ENCODE data around the gene DNMT3A.

DNA sequence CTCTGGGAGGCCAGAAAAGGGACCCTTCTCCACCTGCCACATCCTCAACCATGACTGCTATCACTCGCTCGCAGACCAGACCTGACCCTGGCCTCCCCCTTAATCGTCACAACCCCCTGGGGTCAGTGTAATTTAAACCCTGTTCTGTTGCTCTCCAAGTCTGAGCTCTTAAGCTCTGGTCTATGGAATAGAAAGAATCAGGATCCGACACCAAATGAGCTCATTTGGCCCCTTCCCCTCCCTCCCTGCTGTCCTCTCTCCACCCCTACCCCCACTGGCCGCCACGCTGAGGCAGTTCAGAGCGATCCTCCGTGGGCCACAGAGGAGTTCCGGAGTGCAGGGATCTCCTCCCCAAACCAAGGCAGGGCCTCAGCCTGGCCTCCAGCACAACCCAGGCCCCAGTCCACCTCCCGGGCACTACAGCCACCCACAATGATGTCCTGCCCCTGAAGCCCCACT is 5.3 kb downstream of the DNMT3A start:
- TF ChIP-seq POLR2A (IDR thresholded peaks at IDR 0.05; ENCODE audit: low read length) (no peak), GATA1 (IDR thresholded peaks at IDR 0.05; ENCODE audit: low read depth, low read length) (no peak)
